ENCODE data around the gene TRMT61B.

TRMT61B gene

DNA sequence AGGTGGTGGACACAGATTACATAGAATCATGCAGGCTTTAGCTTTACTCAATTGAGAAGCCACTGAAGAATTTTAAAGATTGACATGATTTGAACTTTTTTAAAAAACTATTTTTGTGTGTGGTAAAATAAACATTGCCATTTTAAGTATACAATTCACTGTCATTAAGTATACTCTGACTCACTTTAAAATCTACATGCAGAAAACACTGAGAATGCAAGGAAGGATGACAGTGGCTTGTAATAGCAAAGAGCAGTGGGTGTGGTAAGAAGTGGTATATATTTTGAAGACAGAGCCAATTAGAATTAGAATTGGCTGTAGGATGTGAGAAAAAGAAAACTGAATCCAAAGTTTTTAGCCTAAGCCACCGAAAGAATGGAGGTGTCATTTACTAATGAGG, 14.9 kb downstream of the TRMT61B start:
- no peak for DNase-seq

DNA sequence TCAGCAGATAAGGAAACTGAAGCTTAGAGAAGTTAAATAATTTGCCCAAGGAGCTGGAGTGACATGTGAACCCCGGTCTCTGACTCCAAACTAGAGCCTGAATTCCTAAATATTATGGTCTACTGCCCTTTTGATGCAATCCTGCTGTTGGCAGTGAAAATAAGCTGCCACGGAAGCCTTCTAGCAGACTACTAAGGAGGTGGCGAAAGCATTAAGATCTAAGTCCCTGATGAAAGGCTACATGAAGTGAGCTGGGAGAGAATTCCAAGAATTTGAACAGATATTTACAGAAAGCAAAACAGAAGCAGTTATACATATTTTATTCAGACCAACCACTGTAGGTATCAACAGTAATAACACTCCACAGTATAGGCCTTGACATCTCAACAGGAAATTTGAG, 28.1 kb downstream of the TRMT61B start:
- no peak for DNase-seq

GRCh38 chr2:28838971-28839370, 31.1 kb downstream of the TRMT61B start:
- no peak for DNase-seq

- no peak for DNase-seq
Observed at GRCh38 chr2:28835781-28836180, 34.3 kb downstream of the TRMT61B start.

DNA sequence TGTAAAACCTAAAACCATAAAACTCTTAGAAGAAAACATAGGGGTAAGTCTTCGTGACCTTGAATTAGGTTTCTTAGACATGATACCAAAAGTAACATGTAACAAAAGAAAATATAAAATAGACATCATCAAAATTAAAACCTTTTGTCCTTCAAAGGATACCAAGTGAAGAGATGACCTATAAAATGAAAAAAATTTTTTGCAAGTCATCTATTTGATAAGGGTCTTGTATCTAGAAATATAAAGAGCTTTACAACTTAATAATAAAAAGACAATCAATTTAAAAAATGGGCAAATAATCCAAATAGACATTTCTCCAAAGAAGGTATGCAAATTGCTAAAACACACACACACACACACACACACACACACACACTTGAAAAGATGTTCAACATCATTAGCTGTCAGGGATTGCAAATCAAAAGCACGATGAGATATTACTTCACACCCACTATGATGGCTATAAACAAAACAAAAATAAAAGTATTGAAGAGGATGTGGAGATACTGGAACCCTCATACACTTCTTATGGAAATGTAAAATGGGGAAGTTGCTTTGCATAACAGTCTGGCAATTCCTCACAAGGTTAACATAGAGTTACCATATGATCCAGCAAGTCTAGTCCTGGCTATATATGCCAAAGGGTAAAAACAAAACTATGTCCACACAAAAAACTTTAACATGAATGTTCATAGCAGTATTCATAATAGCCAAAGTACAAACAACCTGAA, 36.2 kb downstream of the TRMT61B start:
- no peak for DNase-seq

GRCh38 chr2:28828382-28828781, 41.7 kb downstream of the TRMT61B start:
- DNase-seq = no peak

DNA sequence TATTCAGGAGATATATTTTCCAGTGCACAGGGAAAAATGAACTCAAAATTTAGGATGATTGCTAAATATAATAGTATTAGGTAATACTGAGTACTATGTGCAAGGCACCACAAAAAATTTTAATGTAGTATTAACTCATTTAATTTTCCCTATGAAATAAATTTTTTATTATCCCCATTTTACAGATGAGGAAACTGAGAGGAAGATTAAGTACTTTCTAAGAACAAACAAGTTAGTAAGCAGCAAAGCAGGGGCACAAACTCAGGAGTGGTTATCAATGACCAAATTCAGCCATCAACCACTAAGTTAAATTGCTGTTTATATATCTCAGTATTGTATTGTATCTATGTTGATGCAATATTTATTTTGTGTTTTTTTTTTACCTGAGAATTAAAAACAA, 45.2 kb downstream of the TRMT61B start:
- no peak for DNase-seq

DNA sequence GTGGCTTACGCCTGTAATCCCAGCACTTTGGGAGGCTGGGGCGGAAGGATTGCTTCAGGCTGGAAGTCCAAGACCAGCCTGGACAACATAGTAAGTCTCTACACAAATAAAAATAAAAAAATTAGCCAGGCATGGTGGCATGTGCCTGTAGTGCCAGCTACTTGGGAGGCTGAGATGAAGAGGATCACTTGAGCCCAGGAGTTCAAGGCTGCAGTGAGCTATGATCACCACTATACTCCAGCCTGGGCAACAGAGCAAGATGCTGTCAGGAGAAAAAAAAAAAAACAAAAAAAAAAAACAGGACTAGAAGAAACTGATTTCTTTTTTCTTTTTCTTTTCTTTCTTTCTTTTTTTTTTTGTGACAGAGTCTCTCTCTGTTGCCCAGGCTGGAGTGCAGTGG, 45.9 kb downstream of the TRMT61B start:
- DNase-seq = no peak

- no peak for DNase-seq
Observed at GRCh38 chr2:28822036-28822435, 48.1 kb downstream of the TRMT61B start.

DNA sequence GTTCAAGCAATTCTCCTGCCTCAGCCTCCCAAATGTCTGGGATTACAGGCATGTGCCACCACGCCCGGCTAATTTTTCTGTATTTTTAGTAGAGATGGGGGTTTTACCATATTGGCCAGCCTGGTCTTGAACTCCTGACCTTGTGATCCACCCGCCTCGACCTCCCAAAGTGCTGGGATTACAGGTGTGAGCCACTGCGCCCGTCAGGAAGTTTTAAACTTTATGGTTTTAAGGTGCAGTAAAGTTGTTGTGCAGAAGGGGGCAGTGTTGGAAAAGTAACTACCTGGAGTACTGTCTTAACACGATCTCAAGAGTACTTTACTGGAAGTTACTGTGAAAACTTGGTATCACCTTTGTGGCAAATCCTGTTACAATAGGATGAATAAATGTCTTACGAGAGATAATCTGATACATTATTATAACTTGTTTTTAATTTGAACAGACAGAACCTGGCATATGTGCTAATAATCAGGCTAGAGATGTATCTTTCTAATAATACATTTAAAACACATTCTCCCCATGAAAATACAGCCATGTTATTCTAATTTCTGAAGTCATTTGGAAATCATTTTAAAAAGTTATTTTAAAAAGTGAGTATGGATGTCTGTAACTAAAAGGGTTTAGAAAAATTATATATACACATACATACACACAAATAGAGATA, 48.7 kb downstream of the TRMT61B start:
- DNase-seq = peak; percentile 61 to 81

GRCh38 chr2:28818053-28818452, 52.1 kb downstream of the TRMT61B start:
- no peak for DNase-seq

DNA sequence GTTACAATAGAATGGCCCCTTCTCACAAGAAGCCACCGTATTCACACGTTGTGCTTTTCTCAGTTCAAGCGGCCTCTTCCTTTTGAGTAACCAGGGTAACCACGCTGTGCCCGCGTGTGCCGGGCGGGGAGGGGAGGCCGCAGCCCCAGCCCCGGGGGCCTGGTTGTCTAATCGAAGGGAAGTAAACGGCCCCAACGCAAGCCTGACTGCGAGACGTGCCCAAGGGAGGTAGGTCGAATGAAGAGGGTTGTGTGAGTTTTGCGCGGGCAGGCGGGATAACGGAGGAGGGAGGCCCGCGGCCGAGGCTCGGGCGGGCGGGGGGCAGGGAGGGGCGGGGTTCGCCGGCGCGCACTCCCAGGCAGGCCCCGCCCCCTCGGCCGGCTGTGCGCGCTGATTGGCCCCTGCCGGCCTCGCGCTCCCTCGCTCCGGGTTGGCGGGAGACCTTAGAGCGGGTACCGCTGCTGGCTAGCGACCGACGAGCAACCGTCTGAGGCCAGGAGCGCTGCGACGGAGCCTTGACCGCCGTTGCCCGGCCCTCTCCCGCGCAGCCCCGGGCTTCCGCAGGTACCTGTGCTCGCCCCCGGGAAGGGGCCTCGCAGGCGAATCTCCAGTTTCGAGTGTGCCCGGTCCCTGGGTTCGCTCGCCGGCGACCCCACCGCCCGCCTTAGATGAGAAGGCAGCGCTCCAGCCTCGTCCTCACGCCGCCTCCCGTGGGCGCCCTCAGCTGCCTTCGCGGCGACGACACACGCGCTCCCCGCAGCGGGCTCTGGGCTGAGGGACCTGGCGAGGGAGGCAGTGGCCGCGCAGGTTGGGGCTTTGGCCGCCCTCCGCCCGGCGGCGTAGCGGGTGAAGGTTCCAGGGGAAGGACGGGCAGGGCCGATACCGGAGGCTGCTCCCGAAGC, 59.5 kb downstream of the TRMT61B start, which contains the start of gene SPDYA:
TSS of gene SPDYA (plus strand) at position 451 of the 902 bp plus-strand sequence. CDS start 5,181 bp downstream, outside the sequence.
- peak; percentile 77 to 87 for DNase-seq

DNA sequence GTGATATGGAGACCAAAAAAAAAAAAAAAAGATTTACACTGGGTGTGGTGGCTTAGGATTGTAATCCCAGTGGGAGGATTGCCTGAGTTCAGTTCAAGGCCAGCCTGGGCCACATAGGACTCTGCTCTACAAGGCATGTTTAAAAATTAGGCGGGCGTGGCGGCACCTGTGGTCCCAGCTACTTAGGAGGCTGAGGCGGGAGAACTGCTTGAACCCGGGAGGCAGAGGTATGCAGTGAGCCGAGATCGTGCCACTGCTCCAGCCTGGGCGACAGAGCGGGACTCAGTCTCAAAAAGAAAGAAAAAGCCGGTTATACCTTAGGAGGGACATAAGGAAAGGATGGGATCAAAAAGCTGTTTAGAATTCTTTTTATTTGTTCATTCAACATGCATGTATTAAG, 60.2 kb downstream of the TRMT61B start:
- no peak for DNase-seq

GRCh38 chr2:28802975-28803429, 67.1 kb downstream of the TRMT61B start:
- no peak for DNase-seq

DNA sequence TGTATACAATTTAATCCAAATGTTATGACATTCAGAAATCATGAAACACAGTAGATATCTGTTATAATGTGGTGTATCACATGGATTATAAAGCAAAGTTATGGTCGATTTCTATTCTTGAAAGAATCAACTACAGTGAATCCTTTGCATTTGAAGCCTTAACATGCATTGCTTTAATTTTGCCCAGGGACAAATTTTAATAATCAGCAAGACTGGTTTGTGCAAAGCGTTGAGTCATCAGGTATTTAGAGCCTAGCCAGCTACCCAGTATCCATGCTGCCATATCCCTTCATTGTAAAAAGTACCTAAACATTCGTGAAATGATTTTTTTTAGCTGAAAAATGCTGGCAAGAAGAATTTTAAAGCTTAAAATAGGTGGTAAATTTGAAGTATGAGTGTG, 68.4 kb downstream of the TRMT61B start:
- DNase-seq = no peak

Measured in CD4-positive, alpha-beta T cell treated with Interferon alpha-2 for 1 hour (primary cell).